ENCODE results near the gene TET3. TPM values are rescaled to one million over a fixed set of nuclear protein-coding genes. Genes with fewer than 3 reads are reported as not detected.

TET3 gene
- total and polyA plus RNA-seq, 7 donors, result 1.8 to 9.6 (median 3.3) TPM

- peaks cover 0 to 61% (median 49%) of the 10 kb centered on the region in 4 donors for H3K4me1 ChIP-seq
- H3K36me3 ChIP-seq, result no peaks in the 10 kb centered on the region
- H3K4me3 ChIP-seq, result peak overlapping the region; percentile 30 to 73 (median 63)
- TF ChIP-seq POLR2A (IDR thresholded peaks at IDR 0.05) (peak in 1 of 2 donors; percentile 36), POLR2AphosphoS5 (IDR thresholded peaks at IDR 0.05) (no peak)
- intact Hi-C loops (cut with DNase I), result loop anchor here (2.0 to 10.0 kb wide), 2 partner anchors 57 to 159 kb away; partner anchors contain the start of genes DGUOK and STAMBP
- peak overlapping the region; percentile 55 to 73 (median 64) for H3K27ac ChIP-seq
- no peak for DNase-seq
- H3K27me3 ChIP-seq, result peaks cover 2 to 12% (median 9%) of the 10 kb centered on the region in 3 donors
- H3K9me3 ChIP-seq, result no peaks in the 10 kb centered on the region
- WGBS, 2 donors, result 8 to 26% methylated on average over 35 of the region's 35 CpGs
Measured at GRCh38 chr2:73983322-73984202, 1.1 kb upstream of the TET3 start.

GRCh38 chr2:73984922-73985307 lies 205 bp downstream of the TET3 start:
- intact Hi-C loops (cut with DNase I), result loop anchor here (2.0 to 10.0 kb wide), 3 partner anchors 58 to 160 kb away; partner anchors contain the start of genes DGUOK and STAMBP
- TF ChIP-seq POLR2A (IDR thresholded peaks at IDR 0.05) (no peak), POLR2AphosphoS5 (IDR thresholded peaks at IDR 0.05) (peak in 3 of 4 donors; percentile 37 to 54 (median 49)), EP300 (IDR thresholded peaks at IDR 0.05) (no peak), CTCF (IDR thresholded peaks at IDR 0.05) (no peak)
- Histone ChIP-seq H3K27ac (peak overlapping the region; percentile 55 to 73 (median 64)), H3K4me1 (peaks cover 0 to 62% (median 50%) of the 10 kb centered on the region in 4 donors), H3K27me3 (peaks cover 0 to 3% (median 2%) of the 10 kb centered on the region in 3 donors), H3K36me3 (no peaks in the 10 kb centered on the region), H3K9me3 (no peaks in the 10 kb centered on the region), H3K4me3 (peak overlapping the region; percentile 30 to 73 (median 63))
- DNase-seq, result peak; percentile 76
- 0 to 1% methylated on average over 57 to 58 of the region's 58 CpGs for WGBS, 2 donors

GRCh38 chr2:73985308-73986084 lies 786 bp downstream of the TET3 start:
- TF ChIP-seq POLR2AphosphoS5 (IDR thresholded peaks at IDR 0.05) (peak in 1 of 4 donors; percentile 32), EP300 (IDR thresholded peaks at IDR 0.05) (no peak)
- DNase-seq, result peak; percentile 72
- 1% methylated on average over 66 of the region's 66 CpGs for WGBS, 2 donors
- no peaks in the 10 kb centered on the region for H3K36me3 ChIP-seq
- H3K4me1 ChIP-seq, result peaks cover 0 to 62% (median 50%) of the 10 kb centered on the region in 4 donors
- peak overlapping the region; percentile 41 to 73 (median 63) for H3K4me3 ChIP-seq
- intact Hi-C loops (cut with DNase I), result loop anchor here (2.0 to 10.0 kb wide), 4 partner anchors 17 to 161 kb away; partner anchors contain the start of genes DGUOK and STAMBP
- H3K27me3 ChIP-seq, result peaks cover 0 to 2% (median 0%) of the 10 kb centered on the region in 3 donors
- no peaks in the 10 kb centered on the region for H3K9me3 ChIP-seq
- peak overlapping the region; percentile 57 to 73 (median 65) for H3K27ac ChIP-seq

GRCh38 chr2:73986085-73986681 lies 1.5 kb downstream of the TET3 start:
- Histone ChIP-seq H3K4me1 (peaks cover 0 to 57% (median 47%) of the 10 kb centered on the region in 4 donors), H3K27ac (peak overlapping the region in 1 of 4 donors; percentile 63), H3K4me3 (peak overlapping the region in 3 of 4 donors; percentile 62 to 73 (median 64)), H3K9me3 (no peaks in the 10 kb centered on the region), H3K27me3 (no peaks in the 10 kb centered on the region), H3K36me3 (no peaks in the 10 kb centered on the region)
- DNase-seq, result no peak
- TF ChIP-seq CTCF (IDR thresholded peaks at IDR 0.05) (no peak), POLR2AphosphoS5 (IDR thresholded peaks at IDR 0.05) (no peak), EP300 (IDR thresholded peaks at IDR 0.05) (no peak), POLR2A (IDR thresholded peaks at IDR 0.05) (no peak)
- 57 to 70% methylated on average over 21 of the region's 21 CpGs for WGBS, 2 donors
- intact Hi-C loops (cut with DNase I), result loop anchor here (2.0 to 10.0 kb wide), 3 partner anchors 17 to 161 kb away; partner anchors contain the start of gene STAMBP

Measured in sigmoid colon (tissue), 7 donors.